Cardiac atrium fibroblast (primary cell): ENCODE data around the gene CADM2. TPM values are rescaled to one million over a fixed set of nuclear protein-coding genes. Genes with fewer than 3 reads are reported as not detected.

Experiments used
- total RNA-seq: library from RNA; depleted of rRNA; stranded (reverse); fragments of >200 nt; gene quantifications from 2 replicates; pipeline ENCODE4 v1.2.3, GENCODE V29; 2015

CADM2 gene
- not detected in 2 replicates for total RNA-seq

DNA sequence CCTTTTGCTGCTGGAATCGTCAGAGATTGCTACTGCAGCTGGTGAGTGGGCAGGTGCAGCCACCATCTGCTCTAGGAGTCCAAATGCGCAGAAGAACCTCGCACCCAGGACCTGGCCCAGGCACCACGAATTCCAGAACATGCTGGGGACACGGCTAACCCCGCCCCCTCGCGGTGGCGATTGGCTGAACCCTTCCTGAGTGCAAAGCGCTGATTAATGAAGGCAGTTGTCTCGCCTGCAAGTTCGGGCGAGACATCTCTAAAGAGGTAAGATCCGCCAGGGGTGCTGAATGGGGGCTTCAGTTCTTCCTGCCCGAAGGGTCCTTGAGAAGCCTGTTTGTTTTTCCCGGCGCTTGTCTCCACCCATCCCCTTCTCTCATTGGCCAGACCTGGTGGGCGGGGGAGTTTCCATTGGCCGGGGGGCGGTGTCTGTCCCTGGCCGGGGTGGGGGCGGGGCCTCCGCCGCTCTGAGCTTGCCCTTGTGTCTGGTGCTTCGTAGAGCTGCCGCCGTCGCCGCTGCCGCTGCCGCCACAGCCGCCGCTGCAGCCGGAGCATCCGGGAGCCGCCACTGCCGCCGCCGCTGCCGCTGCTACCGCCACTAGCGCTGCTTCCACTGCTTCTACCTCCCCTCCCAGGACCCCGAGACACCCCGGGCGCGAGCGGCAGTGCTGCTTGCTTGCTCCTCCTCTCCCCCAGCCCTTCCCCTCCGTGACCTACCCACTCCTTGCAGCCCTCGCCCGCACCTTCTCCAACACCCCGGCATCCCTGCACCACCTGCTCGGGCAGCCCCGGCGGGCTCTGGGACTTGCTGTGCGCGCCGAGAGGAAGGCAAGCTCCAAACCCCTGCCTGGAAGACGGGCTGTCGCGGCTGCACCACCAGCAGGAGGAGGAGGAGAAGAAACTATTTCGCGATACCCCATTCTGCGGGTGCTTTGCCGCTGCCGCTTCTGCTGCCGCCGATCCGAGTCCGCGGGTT is at the start of gene CADM2:
TSS of gene CADM2 (plus strand) at position 495 of the 975 bp plus-strand sequence.

